HL-60/S4 (cell line): Measurements from ENCODE around the gene BCCIP.

Experiments
- in situ Hi-C: fragments of 300-500 bp; cut with MboI; formaldehyde crosslinking; loops from 2 replicates; pipeline ENCODE4 v1.14.3; 2022; ENCODE audit warnings: low sequenced_read_pairs

BCCIP gene

DNA sequence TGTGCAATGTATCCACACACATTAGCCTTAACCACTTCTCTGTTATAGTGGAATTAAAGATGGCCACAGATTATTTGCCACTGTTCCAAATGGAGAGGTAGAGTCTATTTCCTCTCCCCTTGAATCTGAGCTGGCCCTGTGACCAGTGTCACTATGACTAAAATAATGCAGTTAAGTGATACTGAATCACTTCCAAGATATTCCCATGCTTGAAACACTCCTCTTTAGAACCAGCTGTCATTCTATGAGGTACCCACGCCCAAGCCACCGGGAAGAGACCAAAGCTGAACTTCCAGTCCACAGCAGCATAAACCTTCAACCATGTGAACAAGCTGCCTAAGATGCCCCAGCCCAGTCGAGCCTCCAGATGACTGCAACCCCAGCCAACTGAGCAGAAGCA lies 59.9 kb downstream of the BCCIP start:
- in situ Hi-C loops, result no loop called here
